ENCODE measurements around the gene PDPK1.
"Not testable (repeated sequence)": the region's sequence is repeated elsewhere in the genome, so short reads cannot be mapped to it uniquely, and the experiment has no call there.

DNA sequence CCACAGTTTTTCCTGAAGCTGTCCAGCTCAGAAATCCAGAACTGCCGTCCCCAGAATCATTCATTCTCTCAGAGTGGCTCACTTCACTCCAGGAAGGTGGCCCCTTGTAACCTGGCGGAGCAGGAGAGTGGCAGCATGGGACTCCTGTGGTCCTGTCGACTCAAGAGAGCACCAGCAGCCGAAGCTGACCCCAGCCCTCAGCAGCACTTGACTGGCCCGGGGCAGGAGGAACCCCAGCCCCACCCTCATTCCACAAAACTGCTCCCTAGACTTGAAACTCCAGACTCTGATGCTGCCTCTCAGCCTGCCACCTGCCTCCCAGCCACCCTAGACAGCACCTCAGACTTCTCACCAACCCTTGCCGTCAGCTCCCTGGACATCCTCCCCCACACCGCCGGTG, 83.6 kb downstream of the PDPK1 start:
- TF ChIP-seq, protein P1, sequence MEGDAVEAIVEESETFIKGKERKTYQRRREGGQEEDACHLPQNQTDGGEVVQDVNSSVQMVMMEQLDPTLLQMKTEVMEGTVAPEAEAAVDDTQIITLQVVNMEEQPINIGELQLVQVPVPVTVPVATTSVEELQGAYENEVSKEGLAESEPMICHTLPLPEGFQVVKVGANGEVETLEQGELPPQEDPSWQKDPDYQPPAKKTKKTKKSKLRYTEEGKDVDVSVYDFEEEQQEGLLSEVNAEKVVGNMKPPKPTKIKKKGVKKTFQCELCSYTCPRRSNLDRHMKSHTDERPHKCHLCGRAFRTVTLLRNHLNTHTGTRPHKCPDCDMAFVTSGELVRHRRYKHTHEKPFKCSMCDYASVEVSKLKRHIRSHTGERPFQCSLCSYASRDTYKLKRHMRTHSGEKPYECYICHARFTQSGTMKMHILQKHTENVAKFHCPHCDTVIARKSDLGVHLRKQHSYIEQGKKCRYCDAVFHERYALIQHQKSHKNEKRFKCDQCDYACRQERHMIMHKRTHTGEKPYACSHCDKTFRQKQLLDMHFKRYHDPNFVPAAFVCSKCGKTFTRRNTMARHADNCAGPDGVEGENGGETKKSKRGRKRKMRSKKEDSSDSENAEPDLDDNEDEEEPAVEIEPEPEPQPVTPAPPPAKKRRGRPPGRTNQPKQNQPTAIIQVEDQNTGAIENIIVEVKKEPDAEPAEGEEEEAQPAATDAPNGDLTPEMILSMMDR (conservative IDR thresholded peaks at IDR 0.05; ENCODE audit: low read length), result not testable (repeated sequence)
- not testable (repeated sequence) for TF ChIP-seq EZH2phosphoT487 (IDR thresholded peaks at IDR 0.05; ENCODE audit: borderline replicate concordance)

Data from Loucy (cell line).